Measurements from ENCODE around the gene LCE1D. TPM values are rescaled to one million over a fixed set of nuclear protein-coding genes. Genes with fewer than 3 reads are reported as not detected.

Gene LCE1D
- total and polyA plus RNA-seq, 4 experiments from 2014 or later: not detected

DNA sequence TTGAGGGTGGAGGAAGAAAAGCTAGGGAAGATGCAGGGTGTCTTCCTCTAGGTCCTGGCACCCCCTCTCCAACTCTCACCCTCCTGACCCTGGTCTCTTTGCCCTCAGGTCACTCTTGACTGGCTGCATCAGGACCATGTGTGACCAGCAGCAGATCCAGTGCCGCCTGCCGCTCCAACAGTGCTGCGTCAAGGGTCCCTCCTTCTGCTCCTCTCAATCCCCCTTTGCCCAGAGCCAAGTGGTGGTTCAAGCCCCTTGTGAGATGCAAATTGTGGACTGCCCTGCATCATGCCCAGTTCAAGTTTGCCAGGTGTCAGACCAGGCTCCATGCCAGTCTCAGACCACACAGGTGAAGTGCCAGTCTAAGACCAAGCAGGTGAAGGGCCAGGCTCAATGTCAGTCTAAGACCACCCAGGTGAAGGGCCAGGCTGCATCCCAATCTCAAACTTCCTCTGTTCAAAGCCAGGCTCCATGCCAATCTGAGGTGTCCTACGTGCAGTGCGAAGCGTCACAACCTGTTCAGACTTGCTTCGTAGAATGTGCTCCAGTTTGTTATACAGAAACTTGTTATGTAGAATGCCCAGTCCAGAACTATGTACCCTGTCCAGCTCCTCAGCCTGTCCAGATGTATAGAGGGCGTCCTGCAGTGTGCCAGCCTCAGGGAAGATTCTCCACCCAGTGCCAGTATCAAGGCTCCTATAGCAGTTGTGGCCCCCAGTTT is 36.9 kb upstream of the LCE1D start:
- intact Hi-C loops (cut with micrococcal nuclease): no loop called here

DNA sequence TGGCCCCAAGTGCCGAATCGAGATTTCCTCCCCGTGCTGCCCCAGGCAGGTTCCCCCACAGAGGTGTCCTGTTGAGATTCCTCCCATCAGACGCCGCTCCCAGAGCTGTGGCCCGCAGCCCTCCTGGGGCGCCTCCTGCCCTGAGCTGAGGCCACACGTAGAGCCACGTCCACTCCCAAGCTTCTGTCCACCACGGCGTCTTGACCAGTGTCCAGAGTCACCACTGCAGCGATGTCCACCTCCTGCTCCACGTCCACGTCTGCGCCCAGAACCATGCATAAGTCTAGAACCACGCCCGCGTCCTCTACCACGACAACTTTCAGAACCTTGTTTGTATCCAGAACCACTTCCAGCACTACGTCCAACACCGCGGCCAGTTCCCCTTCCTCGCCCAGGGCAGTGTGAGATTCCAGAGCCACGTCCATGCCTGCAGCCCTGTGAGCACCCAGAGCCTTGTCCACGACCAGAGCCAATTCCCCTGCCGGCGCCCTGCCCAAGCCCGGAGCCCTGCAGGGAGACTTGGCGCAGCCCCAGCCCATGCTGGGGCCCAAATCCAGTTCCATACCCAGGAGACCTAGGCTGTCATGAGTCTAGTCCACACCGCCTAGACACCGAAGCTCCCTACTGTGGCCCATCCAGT is 35.9 kb upstream of the LCE1D start:
- H3K9me3 Mint-ChIP-seq: peaks cover 0 to 4% (median 0%) of the 10 kb centered on the region in 8 donors
- CTCF ChIA-PET (ENCODE audit: partially characterized antibody): no interaction called here
- H3K27ac ChIP-seq (ENCODE audit: low read depth, low read length): no peak overlapping the region
- no peak overlapping the region for H3K4me3 ChIP-seq (ENCODE audit: low read length in 2 of 2)
- no peak overlapping the region for H3K27ac Mint-ChIP-seq
- H3K27me3 Mint-ChIP-seq: peaks cover 17 to 27% of the 10 kb centered on the region in 2 donors
- POLR2A ChIA-PET (ENCODE audit: partially characterized antibody): no interaction called here
- no peaks in the 10 kb centered on the region for H3K27me3 ChIP-seq (ENCODE audit: insufficient read depth, low read length)
- H3K36me3 Mint-ChIP-seq: no peaks in the 10 kb centered on the region
- H3K4me1 Mint-ChIP-seq: no peaks in the 10 kb centered on the region
- DNase-seq: no peak
- no peaks in the 10 kb centered on the region for H3K36me3 ChIP-seq (ENCODE audit: insufficient read depth, low read length)
- no peaks in the 10 kb centered on the region for H3K9me3 ChIP-seq (ENCODE audit: control insufficient read depth in 1 of 2, low read length in 2 of 2)
- no peaks in the 10 kb centered on the region for H3K4me1 ChIP-seq (ENCODE audit: insufficient read depth, low read length)
- H3K4me3 Mint-ChIP-seq: no peak overlapping the region
- intact Hi-C loops (cut with micrococcal nuclease): no loop called here

More for the DNA sequence above, 36.9 kb upstream of the LCE1D start:
- ChIA-PET CTCF (ENCODE audit: partially characterized antibody) (no interaction called here), POLR2A (ENCODE audit: partially characterized antibody) (no interaction called here)
- Histone ChIP-seq H3K27ac (ENCODE audit: low read depth, low read length) (no peak overlapping the region), H3K4me3 (ENCODE audit: low read length in 2 of 2) (no peak overlapping the region), H3K36me3 (ENCODE audit: insufficient read depth, low read length) (no peaks in the 10 kb centered on the region), H3K4me1 (ENCODE audit: insufficient read depth, low read length) (no peaks in the 10 kb centered on the region), H3K27me3 (ENCODE audit: insufficient read depth, low read length) (no peaks in the 10 kb centered on the region), H3K9me3 (ENCODE audit: control insufficient read depth in 1 of 2, low read length in 2 of 2) (no peaks in the 10 kb centered on the region)
- Mint-ChIP-seq H3K4me3 (no peak overlapping the region), H3K36me3 (no peaks in the 10 kb centered on the region), H3K9me3 (peaks cover 0 to 4% (median 0%) of the 10 kb centered on the region in 8 donors), H3K4me1 (no peaks in the 10 kb centered on the region), H3K27me3 (peaks cover 22% of the 10 kb centered on the region in 2 donors), H3K27ac (no peak overlapping the region)
- DNase-seq: no peak

DNA sequence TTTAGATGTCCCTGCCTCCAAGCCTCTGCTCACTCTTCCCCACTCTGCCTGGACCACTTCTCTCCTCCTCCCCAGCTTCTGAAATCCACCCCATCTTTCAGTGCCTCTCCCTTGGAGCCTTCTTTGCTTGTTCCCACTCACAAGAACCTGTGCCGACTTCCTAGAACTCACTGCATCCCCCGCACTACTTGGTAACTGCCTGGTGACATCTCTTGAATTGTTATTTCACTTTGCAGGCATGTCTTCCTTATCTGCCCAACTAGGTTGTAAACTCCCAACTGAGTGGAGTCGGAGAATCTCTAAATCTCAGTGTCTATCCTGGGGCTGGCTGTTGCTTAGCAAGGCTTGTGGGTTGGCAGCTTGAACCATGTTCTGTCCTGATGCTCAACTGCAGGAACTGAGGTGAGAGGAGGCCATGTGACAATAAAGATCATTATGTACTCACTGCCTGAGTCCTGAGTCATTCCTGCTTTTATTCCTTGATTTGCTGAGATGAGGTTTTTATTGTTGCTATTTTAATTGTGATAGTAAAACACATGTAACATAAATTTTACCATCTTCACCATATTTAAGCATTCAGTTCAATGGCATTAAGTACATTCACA is 34.8 kb upstream of the LCE1D start:
- Mint-ChIP-seq H3K4me1 (no peaks in the 10 kb centered on the region), H3K27me3 (peaks cover 12 to 24% of the 10 kb centered on the region in 2 donors), H3K27ac (no peak overlapping the region), H3K36me3 (no peaks in the 10 kb centered on the region), H3K4me3 (no peak overlapping the region), H3K9me3 (peaks cover 0 to 4% (median 0%) of the 10 kb centered on the region in 8 donors)
- ChIA-PET POLR2A (ENCODE audit: partially characterized antibody) (no interaction called here), CTCF (ENCODE audit: partially characterized antibody) (no interaction called here)
- intact Hi-C loops (cut with micrococcal nuclease): no loop called here
- no peaks in the 10 kb centered on the region for H3K36me3 ChIP-seq (ENCODE audit: insufficient read depth, low read length)
- H3K4me3 ChIP-seq (ENCODE audit: low read length in 2 of 2): no peak overlapping the region
- no peaks in the 10 kb centered on the region for H3K27me3 ChIP-seq (ENCODE audit: insufficient read depth, low read length)
- no peak overlapping the region for H3K27ac ChIP-seq (ENCODE audit: low read depth, low read length)
- no peaks in the 10 kb centered on the region for H3K9me3 ChIP-seq (ENCODE audit: control insufficient read depth in 1 of 2, low read length in 2 of 2)
- H3K4me1 ChIP-seq (ENCODE audit: insufficient read depth, low read length): no peaks in the 10 kb centered on the region
- DNase-seq: no peak

DNA sequence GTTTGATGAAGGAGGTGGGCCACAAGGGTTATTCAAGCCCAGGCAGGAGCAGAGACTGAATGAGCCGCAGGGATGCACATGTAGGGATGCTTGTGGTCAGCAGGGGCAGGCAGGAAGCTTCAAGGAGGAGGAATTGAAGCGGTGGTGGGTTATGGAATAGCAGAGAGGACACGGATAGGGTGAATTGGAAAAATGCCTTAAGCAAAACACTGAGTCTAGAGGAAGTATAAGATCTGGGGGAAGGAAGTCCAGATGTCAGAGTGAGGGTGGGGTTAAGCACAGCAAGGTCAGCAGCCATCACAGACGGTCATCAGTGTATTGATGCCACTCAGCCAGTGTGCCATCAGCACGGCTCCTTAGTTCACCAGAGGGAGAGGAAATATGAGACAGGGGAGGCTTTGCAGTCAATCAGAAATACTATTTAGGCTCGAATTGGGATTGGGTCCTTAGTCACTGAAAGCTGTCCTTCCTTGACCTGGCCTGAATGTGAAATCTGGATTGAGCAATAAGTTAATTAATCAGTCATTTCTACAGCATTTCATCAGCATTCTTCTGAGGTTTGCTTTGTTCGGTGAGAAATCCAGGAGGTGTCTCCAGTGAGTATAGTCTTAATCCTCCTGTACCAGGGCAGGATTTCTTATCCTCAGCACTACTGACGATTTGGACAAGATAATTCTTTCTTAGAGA is 27.5 kb upstream of the LCE1D start:
- no peak for DNase-seq
- intact Hi-C loops (cut with micrococcal nuclease): no loop called here
- no peak overlapping the region for H3K27ac ChIP-seq (ENCODE audit: low read depth, low read length)
- no peaks in the 10 kb centered on the region for H3K36me3 ChIP-seq (ENCODE audit: insufficient read depth, low read length)
- peaks cover 4 to 10% of the 10 kb centered on the region in 2 donors for H3K27me3 Mint-ChIP-seq
- H3K27ac Mint-ChIP-seq: no peak overlapping the region
- CTCF ChIA-PET (ENCODE audit: partially characterized antibody): no interaction called here
- no peaks in the 10 kb centered on the region for H3K36me3 Mint-ChIP-seq
- H3K4me3 Mint-ChIP-seq: no peak overlapping the region
- no peak overlapping the region for H3K4me3 ChIP-seq (ENCODE audit: low read length in 2 of 2)
- H3K4me1 ChIP-seq (ENCODE audit: insufficient read depth, low read length): no peaks in the 10 kb centered on the region
- no peaks in the 10 kb centered on the region for H3K27me3 ChIP-seq (ENCODE audit: insufficient read depth, low read length)
- H3K4me1 Mint-ChIP-seq: no peaks in the 10 kb centered on the region
- no peaks in the 10 kb centered on the region for H3K9me3 ChIP-seq (ENCODE audit: control insufficient read depth in 1 of 2, low read length in 2 of 2)
- H3K9me3 Mint-ChIP-seq: peaks cover 0 to 3% (median 0%) of the 10 kb centered on the region in 8 donors
- POLR2A ChIA-PET (ENCODE audit: partially characterized antibody): no interaction called here

DNA sequence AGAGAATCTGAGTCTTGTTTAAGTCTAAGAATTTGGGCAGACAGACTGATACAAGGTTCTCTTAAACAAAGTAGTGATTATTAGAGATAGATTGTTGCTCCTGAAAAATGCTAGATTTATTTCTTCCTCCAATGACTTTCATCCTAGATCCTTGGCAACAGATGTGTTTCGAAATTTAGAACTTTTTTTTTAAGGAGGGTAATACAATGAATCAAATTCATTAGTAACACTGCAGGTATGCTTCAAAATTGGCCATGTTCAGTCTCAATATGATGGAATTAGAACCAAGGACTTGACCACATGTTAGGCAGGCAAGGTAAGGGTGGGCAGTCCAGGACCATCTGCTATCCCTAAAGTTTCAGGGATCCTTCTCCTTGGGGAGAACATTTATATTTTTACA is 26.1 kb upstream of the LCE1D start:
- ChIA-PET POLR2A (ENCODE audit: partially characterized antibody) (no interaction called here), CTCF (ENCODE audit: partially characterized antibody) (no interaction called here)
- Mint-ChIP-seq H3K36me3 (no peaks in the 10 kb centered on the region), H3K27me3 (peaks cover 8% of the 10 kb centered on the region in 2 donors), H3K4me3 (no peak overlapping the region), H3K27ac (no peak overlapping the region), H3K9me3 (peaks cover 0 to 4% (median 0%) of the 10 kb centered on the region in 8 donors), H3K4me1 (no peaks in the 10 kb centered on the region)
- Histone ChIP-seq H3K9me3 (ENCODE audit: control insufficient read depth in 1 of 2, low read length in 2 of 2) (no peaks in the 10 kb centered on the region), H3K27ac (ENCODE audit: low read depth, low read length) (no peak overlapping the region), H3K4me3 (ENCODE audit: low read length in 2 of 2) (no peak overlapping the region), H3K27me3 (ENCODE audit: insufficient read depth, low read length) (no peaks in the 10 kb centered on the region), H3K36me3 (ENCODE audit: insufficient read depth, low read length) (no peaks in the 10 kb centered on the region), H3K4me1 (ENCODE audit: insufficient read depth, low read length) (no peaks in the 10 kb centered on the region)
- no peak for DNase-seq
- intact Hi-C loops (cut with micrococcal nuclease): no loop called here

DNA sequence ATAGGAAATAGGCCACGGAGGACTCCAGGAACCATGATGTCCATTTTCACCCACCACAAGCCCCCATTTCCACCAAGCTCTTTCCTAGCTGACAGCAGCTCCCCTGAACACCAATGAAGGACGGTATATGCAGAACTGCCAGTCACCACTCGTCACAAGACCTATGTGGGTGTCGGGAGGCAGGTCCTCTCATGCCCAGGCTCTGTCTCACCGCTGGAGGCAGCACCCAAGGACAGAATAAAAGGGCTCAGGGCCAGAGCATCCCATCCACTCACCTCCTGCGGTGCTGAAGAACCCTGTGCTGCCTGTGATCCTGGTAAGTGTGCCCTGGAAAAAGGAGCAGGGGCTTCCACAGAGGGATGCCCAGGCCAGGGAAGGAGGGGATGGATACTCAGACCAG is 21.6 kb upstream of the LCE1D start, which contains the start of gene LCE1F:
Gene LCE1F (plus strand): TSS at position 266 of the 400 bp plus-strand sequence. CDS start 1,232 bp downstream, outside the sequence.
- no peak for DNase-seq
- no peak within 1 kb of the TSS for H3K4me3 Mint-ChIP-seq
- H3K4me1 ChIP-seq (ENCODE audit: insufficient read depth, low read length): no peaks in the 10 kb centered on the region
- no peak within 1 kb of the TSS for H3K27ac ChIP-seq (ENCODE audit: low read depth, low read length)
- H3K4me1 Mint-ChIP-seq: no peaks in the 10 kb centered on the region
- no peaks in the 10 kb centered on the region for H3K9me3 ChIP-seq (ENCODE audit: control insufficient read depth in 1 of 2, low read length in 2 of 2)
- intact Hi-C loops (cut with micrococcal nuclease): no loop called here
- CTCF ChIA-PET (ENCODE audit: partially characterized antibody): no interaction called here
- H3K36me3 ChIP-seq (ENCODE audit: insufficient read depth, low read length): no peaks in the 10 kb centered on the region
- peaks cover 0 to 7% (median 0%) of the 10 kb centered on the region in 8 donors for H3K9me3 Mint-ChIP-seq
- no peak within 1 kb of the TSS for H3K27ac Mint-ChIP-seq
- no peaks in the 10 kb centered on the region for H3K27me3 ChIP-seq (ENCODE audit: insufficient read depth, low read length)
- no peak within 1 kb of the TSS for H3K4me3 ChIP-seq (ENCODE audit: low read length in 2 of 2)
- POLR2A ChIA-PET (ENCODE audit: partially characterized antibody): no interaction called here
- H3K36me3 Mint-ChIP-seq: no peaks in the 10 kb centered on the region
- peaks cover 13 to 16% of the 10 kb centered on the region in 2 donors for H3K27me3 Mint-ChIP-seq

DNA sequence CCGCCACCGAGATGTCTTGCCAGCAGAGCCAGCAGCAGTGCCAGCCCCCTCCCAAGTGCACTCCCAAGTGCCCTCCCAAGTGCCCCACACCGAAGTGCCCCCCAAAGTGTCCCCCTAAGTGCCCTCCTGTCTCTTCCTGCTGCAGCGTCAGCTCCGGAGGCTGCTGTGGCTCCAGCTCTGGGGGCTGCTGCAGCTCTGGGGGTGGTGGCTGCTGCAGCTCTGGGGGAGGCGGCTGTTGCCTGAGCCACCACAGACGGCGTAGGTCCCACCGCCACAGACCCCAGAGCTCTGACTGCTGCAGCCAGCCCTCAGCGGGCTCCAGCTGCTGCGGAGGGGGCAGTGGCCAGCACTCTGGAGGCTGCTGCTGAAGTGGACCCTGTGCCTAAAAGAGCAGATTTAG is 20.2 kb upstream of the LCE1D start:
- Mint-ChIP-seq H3K4me3 (no peak overlapping the region), H3K27me3 (peaks cover 14 to 15% of the 10 kb centered on the region in 2 donors), H3K9me3 (peaks cover 0 to 7% (median 0%) of the 10 kb centered on the region in 8 donors), H3K4me1 (no peaks in the 10 kb centered on the region), H3K36me3 (no peaks in the 10 kb centered on the region), H3K27ac (no peak overlapping the region)
- DNase-seq: no peak
- POLR2A ChIA-PET (ENCODE audit: partially characterized antibody): no interaction called here
- CTCF ChIA-PET (ENCODE audit: partially characterized antibody): no interaction called here
- Histone ChIP-seq H3K36me3 (ENCODE audit: insufficient read depth, low read length) (no peaks in the 10 kb centered on the region), H3K4me3 (ENCODE audit: low read length in 2 of 2) (no peak overlapping the region), H3K4me1 (ENCODE audit: insufficient read depth, low read length) (no peaks in the 10 kb centered on the region), H3K9me3 (ENCODE audit: control insufficient read depth in 1 of 2, low read length in 2 of 2) (no peaks in the 10 kb centered on the region), H3K27me3 (ENCODE audit: insufficient read depth, low read length) (no peaks in the 10 kb centered on the region), H3K27ac (ENCODE audit: low read depth, low read length) (no peak overlapping the region)
- intact Hi-C loops (cut with micrococcal nuclease): no loop called here

Measured in CD4-positive, alpha-beta memory T cell (primary cell).